Measurements from ENCODE around the gene FBXW2.
A peak's percentile ranks its signal among the peaks of the same experiment; 100 is the strongest.

Gene FBXW2

GRCh38 chr9:120778758-120779157 is 14.5 kb downstream of the FBXW2 start:
- no peaks in the 10 kb centered on the region for H3K4me1 ChIP-seq (ENCODE audit: control insufficient read depth, insufficient read depth, low read length)

GRCh38 chr9:120777229-120777628 is 16.0 kb downstream of the FBXW2 start:
- Histone ChIP-seq H3K4me3 (ENCODE audit: low read depth, low read length) (no peak overlapping the region), H3K9ac (ENCODE audit: low read depth, low read length) (no peak overlapping the region), H3K4me1 (ENCODE audit: control insufficient read depth, insufficient read depth, low read length) (no peaks in the 10 kb centered on the region), H3K27ac (ENCODE audit: low read depth, low read length) (no peak overlapping the region), H3K9me3 (ENCODE audit: control insufficient read depth, insufficient read depth, low read length) (no peaks in the 10 kb centered on the region), H3K36me3 (ENCODE audit: control insufficient read depth, insufficient read depth, low read length) (peaks cover 74% of the 10 kb centered on the region), H3K27me3 (ENCODE audit: control insufficient read depth, insufficient read depth, low read length) (no peaks in the 10 kb centered on the region)

More at GRCh38 chr9:120778758-120779157, 14.5 kb downstream of the FBXW2 start:
- H3K9me3 ChIP-seq (ENCODE audit: control insufficient read depth, insufficient read depth, low read length) = no peaks in the 10 kb centered on the region
- no peak overlapping the region for H3K27ac ChIP-seq (ENCODE audit: low read depth, low read length)
- no peak overlapping the region for H3K9ac ChIP-seq (ENCODE audit: low read depth, low read length)
- no peak overlapping the region for H3K4me3 ChIP-seq (ENCODE audit: low read depth, low read length)
- H3K36me3 ChIP-seq (ENCODE audit: control insufficient read depth, insufficient read depth, low read length) = peaks cover 64% of the 10 kb centered on the region
- H3K27me3 ChIP-seq (ENCODE audit: control insufficient read depth, insufficient read depth, low read length) = no peaks in the 10 kb centered on the region

- H3K9ac ChIP-seq (ENCODE audit: low read depth, low read length) = no peak overlapping the region
- H3K27ac ChIP-seq (ENCODE audit: low read depth, low read length) = no peak overlapping the region
- no peaks in the 10 kb centered on the region for H3K4me1 ChIP-seq (ENCODE audit: control insufficient read depth, insufficient read depth, low read length)
- H3K4me3 ChIP-seq (ENCODE audit: low read depth, low read length) = no peak overlapping the region
- H3K9me3 ChIP-seq (ENCODE audit: control insufficient read depth, insufficient read depth, low read length) = no peaks in the 10 kb centered on the region
- peaks cover 77% of the 10 kb centered on the region for H3K36me3 ChIP-seq (ENCODE audit: control insufficient read depth, insufficient read depth, low read length)
- H3K27me3 ChIP-seq (ENCODE audit: control insufficient read depth, insufficient read depth, low read length) = no peaks in the 10 kb centered on the region
Measured at GRCh38 chr9:120776788-120777187, 16.4 kb downstream of the FBXW2 start.

DNA sequence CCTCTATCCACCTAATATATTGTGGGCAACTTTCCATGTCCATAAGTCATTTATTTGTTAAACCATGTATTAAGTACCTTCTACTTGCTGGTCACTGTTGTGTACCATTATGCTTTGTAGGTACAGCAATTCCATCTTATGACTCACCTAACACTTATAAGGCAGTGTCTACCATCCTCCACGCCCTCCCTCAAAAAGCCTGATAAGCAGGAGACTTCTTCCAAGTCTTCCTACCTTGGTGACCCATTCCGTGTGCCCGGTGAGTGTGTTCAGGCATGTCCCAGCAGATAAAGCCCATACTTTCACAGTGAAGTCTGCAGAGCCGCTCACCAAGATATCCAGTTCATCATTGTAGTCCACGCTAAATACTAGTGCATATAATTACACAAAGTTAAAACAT is 17.4 kb downstream of the FBXW2 start:
- Histone ChIP-seq H3K27me3 (ENCODE audit: control insufficient read depth, insufficient read depth, low read length) (no peaks in the 10 kb centered on the region), H3K9me3 (ENCODE audit: control insufficient read depth, insufficient read depth, low read length) (no peaks in the 10 kb centered on the region), H3K4me1 (ENCODE audit: control insufficient read depth, insufficient read depth, low read length) (no peaks in the 10 kb centered on the region), H3K9ac (ENCODE audit: low read depth, low read length) (no peak overlapping the region), H3K27ac (ENCODE audit: low read depth, low read length) (no peak overlapping the region), H3K4me3 (ENCODE audit: low read depth, low read length) (no peak overlapping the region), H3K36me3 (ENCODE audit: control insufficient read depth, insufficient read depth, low read length) (peaks cover 83% of the 10 kb centered on the region)

DNA sequence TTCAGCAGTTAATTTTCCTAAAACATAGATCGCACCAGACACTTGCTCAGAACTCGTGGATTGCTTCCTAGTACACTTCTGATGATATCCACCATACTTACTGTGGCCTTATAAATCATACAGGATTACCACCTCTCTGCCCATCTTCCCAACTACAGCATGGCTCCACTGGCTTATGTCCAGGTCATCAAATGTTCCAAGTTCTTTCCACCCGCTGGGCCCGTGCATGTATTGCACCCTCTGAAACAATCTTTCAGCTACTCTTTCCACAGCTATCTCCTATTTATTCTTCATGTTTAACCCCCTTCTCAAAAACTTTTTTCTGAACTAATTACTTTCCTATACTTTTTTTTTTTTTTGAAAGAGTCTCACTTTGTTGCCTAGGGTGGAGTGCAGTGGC is 18.5 kb downstream of the FBXW2 start:
- Histone ChIP-seq H3K9me3 (ENCODE audit: control insufficient read depth, insufficient read depth, low read length) (no peaks in the 10 kb centered on the region), H3K9ac (ENCODE audit: low read depth, low read length) (no peak overlapping the region), H3K4me3 (ENCODE audit: low read depth, low read length) (no peak overlapping the region), H3K27ac (ENCODE audit: low read depth, low read length) (no peak overlapping the region), H3K4me1 (ENCODE audit: control insufficient read depth, insufficient read depth, low read length) (no peaks in the 10 kb centered on the region), H3K27me3 (ENCODE audit: control insufficient read depth, insufficient read depth, low read length) (no peaks in the 10 kb centered on the region), H3K36me3 (ENCODE audit: control insufficient read depth, insufficient read depth, low read length) (peaks cover 87% of the 10 kb centered on the region)

- Histone ChIP-seq H3K27me3 (ENCODE audit: control insufficient read depth, insufficient read depth, low read length) (no peaks in the 10 kb centered on the region), H3K4me3 (ENCODE audit: low read depth, low read length) (no peak overlapping the region), H3K9ac (ENCODE audit: low read depth, low read length) (no peak overlapping the region), H3K27ac (ENCODE audit: low read depth, low read length) (no peak overlapping the region), H3K36me3 (ENCODE audit: control insufficient read depth, insufficient read depth, low read length) (peaks cover 90% of the 10 kb centered on the region), H3K9me3 (ENCODE audit: control insufficient read depth, insufficient read depth, low read length) (no peaks in the 10 kb centered on the region), H3K4me1 (ENCODE audit: control insufficient read depth, insufficient read depth, low read length) (peaks cover 10% of the 10 kb centered on the region)
Measured at GRCh38 chr9:120773256-120773655, 20.0 kb downstream of the FBXW2 start.

DNA sequence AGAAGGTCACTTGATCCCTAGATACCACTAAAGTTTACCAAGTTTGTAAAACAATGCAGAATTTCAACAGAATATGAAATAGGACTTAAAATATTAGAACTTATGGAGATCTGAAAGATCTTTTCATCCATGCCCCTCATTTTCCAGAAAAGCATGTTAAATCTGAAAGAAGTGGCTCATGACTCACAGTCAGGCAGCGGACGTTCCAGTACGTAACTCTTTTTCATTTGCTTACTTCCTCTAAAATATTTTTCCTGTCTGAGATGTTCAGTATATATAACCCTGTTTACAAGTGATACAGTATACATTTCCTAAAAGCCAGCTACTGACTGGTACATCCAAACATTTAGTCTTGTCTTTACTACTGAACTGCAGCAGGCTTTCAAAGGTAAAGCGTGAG is 22.3 kb downstream of the FBXW2 start:
- Histone ChIP-seq H3K27me3 (ENCODE audit: control insufficient read depth, insufficient read depth, low read length) (no peaks in the 10 kb centered on the region), H3K27ac (ENCODE audit: low read depth, low read length) (no peak overlapping the region), H3K9ac (ENCODE audit: low read depth, low read length) (no peak overlapping the region), H3K4me3 (ENCODE audit: low read depth, low read length) (no peak overlapping the region), H3K9me3 (ENCODE audit: control insufficient read depth, insufficient read depth, low read length) (no peaks in the 10 kb centered on the region), H3K36me3 (ENCODE audit: control insufficient read depth, insufficient read depth, low read length) (peaks cover 88% of the 10 kb centered on the region), H3K4me1 (ENCODE audit: control insufficient read depth, insufficient read depth, low read length) (peaks cover 16% of the 10 kb centered on the region)

DNA sequence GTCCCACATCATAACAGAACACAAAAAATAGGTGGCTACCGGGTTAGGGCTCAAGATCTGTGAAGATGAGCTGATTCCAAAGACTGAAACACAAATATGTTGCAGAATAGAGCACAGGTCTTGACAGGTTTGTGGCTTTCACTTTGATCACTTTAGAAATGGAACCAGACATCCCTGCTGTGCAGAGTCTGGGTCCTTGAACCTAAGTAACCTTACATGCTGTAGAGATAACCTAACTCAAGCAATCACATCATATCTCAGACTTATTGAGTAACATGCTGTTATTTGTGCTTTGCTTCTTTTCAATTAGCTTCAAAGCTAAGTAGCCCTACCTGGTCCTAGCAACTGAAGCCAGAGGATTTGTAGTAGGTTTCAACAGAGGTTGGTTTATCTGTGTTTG is 24.3 kb downstream of the FBXW2 start:
- peaks cover 89% of the 10 kb centered on the region for H3K36me3 ChIP-seq (ENCODE audit: control insufficient read depth, insufficient read depth, low read length)
- no peak overlapping the region for H3K9ac ChIP-seq (ENCODE audit: low read depth, low read length)
- no peak overlapping the region for H3K27ac ChIP-seq (ENCODE audit: low read depth, low read length)
- H3K4me1 ChIP-seq (ENCODE audit: control insufficient read depth, insufficient read depth, low read length) = peaks cover 16% of the 10 kb centered on the region
- H3K27me3 ChIP-seq (ENCODE audit: control insufficient read depth, insufficient read depth, low read length) = no peaks in the 10 kb centered on the region
- no peak overlapping the region for H3K4me3 ChIP-seq (ENCODE audit: low read depth, low read length)
- H3K9me3 ChIP-seq (ENCODE audit: control insufficient read depth, insufficient read depth, low read length) = no peaks in the 10 kb centered on the region

DNA sequence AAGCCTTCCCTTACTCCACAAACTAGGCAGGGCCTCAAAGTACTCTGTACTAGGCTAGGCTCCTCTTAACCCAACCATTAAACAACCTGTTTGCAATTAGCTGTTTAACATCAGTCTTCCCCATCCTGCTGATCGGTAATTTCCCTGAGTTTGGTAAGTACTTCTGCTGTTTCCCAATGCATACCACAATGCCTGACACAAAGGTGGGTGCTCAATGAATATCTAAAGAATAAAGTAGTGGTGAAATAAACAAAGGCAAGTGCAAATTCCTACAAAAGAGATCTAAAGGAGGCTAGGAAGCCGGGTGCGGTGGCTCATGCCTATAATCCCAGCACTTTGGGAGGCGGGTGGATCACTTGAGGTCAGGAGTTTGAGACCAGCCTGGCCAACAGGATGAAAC is 25.0 kb downstream of the FBXW2 start:
- Histone ChIP-seq H3K27ac (ENCODE audit: low read depth, low read length) (peak overlapping the region; percentile 14), H3K27me3 (ENCODE audit: control insufficient read depth, insufficient read depth, low read length) (no peaks in the 10 kb centered on the region), H3K4me3 (ENCODE audit: low read depth, low read length) (no peak overlapping the region), H3K36me3 (ENCODE audit: control insufficient read depth, insufficient read depth, low read length) (peaks cover 90% of the 10 kb centered on the region), H3K9me3 (ENCODE audit: control insufficient read depth, insufficient read depth, low read length) (no peaks in the 10 kb centered on the region), H3K4me1 (ENCODE audit: control insufficient read depth, insufficient read depth, low read length) (peaks cover 16% of the 10 kb centered on the region), H3K9ac (ENCODE audit: low read depth, low read length) (no peak overlapping the region)

GRCh38 chr9:120767451-120767850 is 25.8 kb downstream of the FBXW2 start:
- peaks cover 90% of the 10 kb centered on the region for H3K36me3 ChIP-seq (ENCODE audit: control insufficient read depth, insufficient read depth, low read length)
- no peaks in the 10 kb centered on the region for H3K9me3 ChIP-seq (ENCODE audit: control insufficient read depth, insufficient read depth, low read length)
- H3K4me1 ChIP-seq (ENCODE audit: control insufficient read depth, insufficient read depth, low read length) = peaks cover 16% of the 10 kb centered on the region
- H3K4me3 ChIP-seq (ENCODE audit: low read depth, low read length) = no peak overlapping the region
- no peak overlapping the region for H3K9ac ChIP-seq (ENCODE audit: low read depth, low read length)
- no peaks in the 10 kb centered on the region for H3K27me3 ChIP-seq (ENCODE audit: control insufficient read depth, insufficient read depth, low read length)
- no peak overlapping the region for H3K27ac ChIP-seq (ENCODE audit: low read depth, low read length)

GRCh38 chr9:120765910-120766425 is 27.2 kb downstream of the FBXW2 start:
- Histone ChIP-seq H3K4me1 (ENCODE audit: control insufficient read depth, insufficient read depth, low read length) (peaks cover 16% of the 10 kb centered on the region), H3K4me3 (ENCODE audit: low read depth, low read length) (no peak overlapping the region), H3K27me3 (ENCODE audit: control insufficient read depth, insufficient read depth, low read length) (no peaks in the 10 kb centered on the region), H3K36me3 (ENCODE audit: control insufficient read depth, insufficient read depth, low read length) (peaks cover 89% of the 10 kb centered on the region), H3K9me3 (ENCODE audit: control insufficient read depth, insufficient read depth, low read length) (no peaks in the 10 kb centered on the region), H3K9ac (ENCODE audit: low read depth, low read length) (no peak overlapping the region), H3K27ac (ENCODE audit: low read depth, low read length) (peak overlapping the region; percentile 50)

GRCh38 chr9:120764476-120764875 is 28.7 kb downstream of the FBXW2 start:
- Histone ChIP-seq H3K9me3 (ENCODE audit: control insufficient read depth, insufficient read depth, low read length) (no peaks in the 10 kb centered on the region), H3K9ac (ENCODE audit: low read depth, low read length) (no peak overlapping the region), H3K4me1 (ENCODE audit: control insufficient read depth, insufficient read depth, low read length) (peaks cover 15% of the 10 kb centered on the region), H3K4me3 (ENCODE audit: low read depth, low read length) (no peak overlapping the region), H3K27me3 (ENCODE audit: control insufficient read depth, insufficient read depth, low read length) (no peaks in the 10 kb centered on the region), H3K36me3 (ENCODE audit: control insufficient read depth, insufficient read depth, low read length) (peaks cover 88% of the 10 kb centered on the region), H3K27ac (ENCODE audit: low read depth, low read length) (no peak overlapping the region)
